Fibroblast of lung (primary cell): ENCODE data around the gene FXYD6.

Source experiments
- EZH2 ChIP-seq: IDR thresholded peaks from 2 replicates; pipeline ENCODE4 v1.5.1; 2012; ENCODE audit warnings: low read length, control low read depth, mild to moderate bottlenecking; ENCODE audit errors: missing control alignments
- TF ChIP-seq, protein P1 (sequence below), 2 donors: IDR thresholded peaks in 1 of 2; conservative IDR thresholded peaks in 1 of 2; 1 replicate in 1 of 2; 2 replicates in 1 of 2; pipeline ENCODE4 v1.5.1; 2011 to 2012; ENCODE audit warnings: low read length in 2 of 2, control low read depth in 1 of 2, inconsistent platforms in 1 of 2, low read depth in 1 of 2, mild to moderate bottlenecking in 1 of 2

DNA sequence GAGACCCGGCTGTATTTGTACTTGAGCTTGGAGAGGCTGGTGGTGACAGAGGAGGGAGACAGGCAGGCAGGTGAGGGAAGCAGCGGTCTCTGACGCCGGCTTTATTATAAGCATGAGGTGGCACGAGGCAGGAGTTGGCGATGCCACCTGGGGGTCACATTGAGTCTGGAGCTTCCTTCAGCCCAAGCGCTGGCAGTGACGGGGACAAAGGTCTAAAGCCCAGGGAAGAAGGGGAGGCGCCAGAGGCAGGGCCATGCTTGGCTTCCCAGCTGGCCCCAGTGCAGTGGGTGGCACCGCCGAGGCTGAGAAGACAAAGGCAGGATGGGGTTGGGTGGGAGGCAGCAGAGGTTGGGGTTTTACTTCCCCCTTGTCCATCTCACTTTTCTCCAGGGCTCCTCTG, 56.4 kb downstream of the FXYD6 start:
- no peak for TF ChIP-seq EZH2
- TF ChIP-seq, protein P1, sequence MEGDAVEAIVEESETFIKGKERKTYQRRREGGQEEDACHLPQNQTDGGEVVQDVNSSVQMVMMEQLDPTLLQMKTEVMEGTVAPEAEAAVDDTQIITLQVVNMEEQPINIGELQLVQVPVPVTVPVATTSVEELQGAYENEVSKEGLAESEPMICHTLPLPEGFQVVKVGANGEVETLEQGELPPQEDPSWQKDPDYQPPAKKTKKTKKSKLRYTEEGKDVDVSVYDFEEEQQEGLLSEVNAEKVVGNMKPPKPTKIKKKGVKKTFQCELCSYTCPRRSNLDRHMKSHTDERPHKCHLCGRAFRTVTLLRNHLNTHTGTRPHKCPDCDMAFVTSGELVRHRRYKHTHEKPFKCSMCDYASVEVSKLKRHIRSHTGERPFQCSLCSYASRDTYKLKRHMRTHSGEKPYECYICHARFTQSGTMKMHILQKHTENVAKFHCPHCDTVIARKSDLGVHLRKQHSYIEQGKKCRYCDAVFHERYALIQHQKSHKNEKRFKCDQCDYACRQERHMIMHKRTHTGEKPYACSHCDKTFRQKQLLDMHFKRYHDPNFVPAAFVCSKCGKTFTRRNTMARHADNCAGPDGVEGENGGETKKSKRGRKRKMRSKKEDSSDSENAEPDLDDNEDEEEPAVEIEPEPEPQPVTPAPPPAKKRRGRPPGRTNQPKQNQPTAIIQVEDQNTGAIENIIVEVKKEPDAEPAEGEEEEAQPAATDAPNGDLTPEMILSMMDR (conservative IDR thresholded peaks at IDR 0.05 in 1 of 2, IDR thresholded peaks at IDR 0.05 in 1 of 2; ENCODE audit: low read depth in 1 of 2, low read length in 2 of 2), result no peak
